Mesenteric fat pad (tissue), 1 donor: ENCODE results near the gene B2M. TPM values are rescaled to one million over a fixed set of nuclear protein-coding genes. Genes with fewer than 3 reads are reported as not detected.

ENCODE experiments used
- total RNA-seq: library from RNA; stranded (reverse); fragmentation: NEBNext Ultra II Directional; extraction: Animal tissue kit (Norgen Biotek cat#: 25700); gene quantifications from one replicate; pipeline ENCODE4 v1.2.1, GENCODE V29; 2021
- donor health status: DM: yes; HTN: yes; CAD: no.

B2M gene
- total RNA-seq, 1 donor from 2014 or later = 2,407 TPM

Other genes with a start within 250 kb of the B2M start
- 84.9 TPM for gene EIF3J, start 174.4 kb upstream of the B2M start, total RNA-seq
- gene SPG11, start 47.9 kb upstream of the B2M start, total RNA-seq = 72.1 TPM
- gene PATL2, start 194 bp upstream of the B2M start, total RNA-seq = 2.2 TPM
- gene TRIM69, start 25.0 kb downstream of the B2M start, total RNA-seq = 18.1 TPM
- gene TERB2, start 245.2 kb downstream of the B2M start, total RNA-seq = not detected